ENCODE results near the gene TP53I3. TPM values are rescaled to one million over a fixed set of nuclear protein-coding genes. Genes with fewer than 3 reads are reported as not detected.

Gene TP53I3, protein sequence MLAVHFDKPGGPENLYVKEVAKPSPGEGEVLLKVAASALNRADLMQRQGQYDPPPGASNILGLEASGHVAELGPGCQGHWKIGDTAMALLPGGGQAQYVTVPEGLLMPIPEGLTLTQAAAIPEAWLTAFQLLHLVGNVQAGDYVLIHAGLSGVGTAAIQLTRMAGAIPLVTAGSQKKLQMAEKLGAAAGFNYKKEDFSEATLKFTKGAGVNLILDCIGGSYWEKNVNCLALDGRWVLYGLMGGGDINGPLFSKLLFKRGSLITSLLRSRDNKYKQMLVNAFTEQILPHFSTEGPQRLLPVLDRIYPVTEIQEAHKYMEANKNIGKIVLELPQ
- 2.7 and 3.1 TPM in 2 replicates for total RNA-seq

GRCh38 chr2:24084386-24085199, at the start of gene TP53I3:
Gene TP53I3 (minus strand): TSS chr2:24084834. CDS start chr2:24084326, 508 bp downstream.
- Mint-ChIP-seq H3K36me3 (ENCODE audit: low read depth) (peaks cover 5% of the 10 kb centered on the region), H3K9me3 (no peaks in the 10 kb centered on the region), H3K4me1 (ENCODE audit: low read depth) (peaks cover 18% of the 10 kb centered on the region), H3K27me3 (ENCODE audit: low read depth) (no peaks in the 10 kb centered on the region), H3K4me3 (ENCODE audit: low read depth) (peak within 1 kb of the TSS; percentile 84), H3K27ac (peak within 1 kb of the TSS; percentile 70)
- peak; percentile 79 for DNase-seq (ENCODE audit: low spot score)
- intact Hi-C loops (cut with micrococcal nuclease): loop anchor here (1.0 to 5.0 kb wide), 4 partner anchors 8 to 298 kb away; partner anchors contain the start of genes ATAD2B and SF3B6

DNA sequence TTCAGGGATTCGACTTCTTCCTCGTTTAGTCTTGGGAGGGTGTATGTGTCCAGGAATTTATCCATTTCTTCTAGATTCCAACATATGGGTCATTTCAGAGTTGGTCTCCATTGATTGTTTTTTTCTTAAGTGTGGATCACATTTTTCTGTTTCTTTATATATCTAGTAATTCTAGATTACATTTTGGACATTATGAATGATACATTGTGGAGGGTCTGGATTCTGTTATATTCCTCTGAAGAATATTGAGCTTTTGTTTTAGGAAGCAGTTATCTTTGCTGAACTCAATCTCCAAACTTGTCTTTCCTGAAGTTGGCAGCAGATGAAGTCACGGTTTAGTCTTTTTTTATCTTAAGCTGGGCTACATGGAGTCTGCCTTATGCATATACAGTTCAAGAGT, 47.9 kb upstream of the TP53I3 start:
- intact Hi-C loops (cut with micrococcal nuclease): no loop called here
- Mint-ChIP-seq H3K36me3 (ENCODE audit: low read depth) (no peaks in the 10 kb centered on the region), H3K27ac (no peak overlapping the region), H3K4me3 (ENCODE audit: low read depth) (no peak overlapping the region), H3K4me1 (ENCODE audit: low read depth) (no peaks in the 10 kb centered on the region), H3K9me3 (peaks cover 14% of the 10 kb centered on the region), H3K27me3 (ENCODE audit: low read depth) (peaks cover 2% of the 10 kb centered on the region)
- no peak for DNase-seq (ENCODE audit: low spot score)

GRCh38 chr2:24125956-24126355, 41.3 kb upstream of the TP53I3 start:
- no peaks in the 10 kb centered on the region for H3K9me3 Mint-ChIP-seq
- H3K4me1 Mint-ChIP-seq (ENCODE audit: low read depth): peaks cover 14% of the 10 kb centered on the region
- no peaks in the 10 kb centered on the region for H3K36me3 Mint-ChIP-seq (ENCODE audit: low read depth)
- intact Hi-C loops (cut with micrococcal nuclease): no loop called here
- H3K27me3 Mint-ChIP-seq (ENCODE audit: low read depth): peaks cover 3% of the 10 kb centered on the region
- no peak for DNase-seq (ENCODE audit: low spot score)
- no peak overlapping the region for H3K27ac Mint-ChIP-seq
- H3K4me3 Mint-ChIP-seq (ENCODE audit: low read depth): no peak overlapping the region

GRCh38 chr2:24123922-24124580, 39.4 kb upstream of the TP53I3 start:
- intact Hi-C loops (cut with micrococcal nuclease): loop anchor here (5.0 kb wide), 1 partner anchor 238 kb away; the partner anchor contains the start of gene ITSN2
- Mint-ChIP-seq H3K27me3 (ENCODE audit: low read depth) (peaks cover 1% of the 10 kb centered on the region), H3K9me3 (no peaks in the 10 kb centered on the region), H3K4me3 (ENCODE audit: low read depth) (peak overlapping the region; percentile 76), H3K27ac (peak overlapping the region; percentile 56), H3K4me1 (ENCODE audit: low read depth) (peaks cover 14% of the 10 kb centered on the region), H3K36me3 (ENCODE audit: low read depth) (no peaks in the 10 kb centered on the region)
- no peak for DNase-seq (ENCODE audit: low spot score)

GRCh38 chr2:24123195-24123921, 38.7 kb upstream of the TP53I3 start, which contains the start of the genes FAM228B and PFN4:
Gene FAM228B (plus strand): TSS chr2:24123469. CDS start chr2:24124362, 893 bp downstream.
Gene PFN4 (minus strand): TSS chr2:24123334. CDS start chr2:24122535, 799 bp downstream.
- no peaks in the 10 kb centered on the region for H3K9me3 Mint-ChIP-seq
- peaks cover 1% of the 10 kb centered on the region for H3K27me3 Mint-ChIP-seq (ENCODE audit: low read depth)
- no peaks in the 10 kb centered on the region for H3K36me3 Mint-ChIP-seq (ENCODE audit: low read depth)
- H3K4me1 Mint-ChIP-seq (ENCODE audit: low read depth): peaks cover 14% of the 10 kb centered on the region
- DNase-seq (ENCODE audit: low spot score): peak; percentile 61
- peak within 1 kb of the TSS; percentile 67 for H3K27ac Mint-ChIP-seq
- intact Hi-C loops (cut with micrococcal nuclease): loop anchor here (5.0 kb wide), 1 partner anchor 239 kb away; the partner anchor contains the start of gene ITSN2
- H3K4me3 Mint-ChIP-seq (ENCODE audit: low read depth): peak within 1 kb of the TSS; percentile 84

DNA sequence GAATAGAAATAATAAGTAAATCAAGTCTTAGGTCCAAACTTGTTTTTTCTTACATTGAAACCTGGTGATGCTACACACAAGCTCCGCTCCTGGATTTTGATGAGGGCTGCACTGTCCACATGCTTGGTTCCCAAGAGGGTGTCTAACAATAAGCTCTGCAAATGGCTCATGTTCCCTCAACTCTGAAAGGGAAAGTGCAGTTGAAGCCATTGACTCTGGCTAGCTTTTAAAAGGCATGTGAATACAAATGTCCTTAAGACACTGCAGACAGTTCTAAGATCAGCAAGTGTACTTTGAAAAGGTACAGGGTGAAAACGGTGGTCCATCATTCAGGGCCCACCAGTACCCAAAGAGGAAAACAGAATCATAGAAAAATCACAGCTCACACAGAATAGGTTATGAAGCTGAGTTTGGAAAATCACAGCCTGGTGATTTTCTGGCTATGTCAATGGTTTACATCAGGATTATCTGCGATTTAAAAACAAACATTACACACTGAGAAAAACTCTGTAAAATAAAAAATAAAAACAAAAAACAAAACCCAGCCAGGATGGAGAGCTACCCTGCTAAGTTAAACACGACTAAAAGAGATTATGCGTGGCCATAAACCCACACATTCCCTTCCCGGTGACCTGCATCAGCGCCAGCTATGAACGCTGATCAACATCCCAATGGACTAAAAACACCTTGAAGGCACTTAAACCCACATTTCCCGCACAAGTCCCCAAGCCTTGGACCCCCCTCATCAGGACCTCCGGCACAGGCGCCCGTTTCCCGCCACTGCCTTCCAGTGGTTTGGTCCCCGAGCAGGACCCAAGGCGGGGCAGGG, 37.9 kb upstream of the TP53I3 start:
- H3K9me3 Mint-ChIP-seq: no peaks in the 10 kb centered on the region
- peak overlapping the region; percentile 67 for H3K27ac Mint-ChIP-seq
- H3K4me1 Mint-ChIP-seq (ENCODE audit: low read depth): peaks cover 14% of the 10 kb centered on the region
- no peak for DNase-seq (ENCODE audit: low spot score)
- intact Hi-C loops (cut with micrococcal nuclease): loop anchor here (5.0 kb wide), 1 partner anchor 240 kb away; the partner anchor contains the start of gene ITSN2
- peak overlapping the region; percentile 84 for H3K4me3 Mint-ChIP-seq (ENCODE audit: low read depth)
- peaks cover 1% of the 10 kb centered on the region for H3K27me3 Mint-ChIP-seq (ENCODE audit: low read depth)
- no peaks in the 10 kb centered on the region for H3K36me3 Mint-ChIP-seq (ENCODE audit: low read depth)

DNA sequence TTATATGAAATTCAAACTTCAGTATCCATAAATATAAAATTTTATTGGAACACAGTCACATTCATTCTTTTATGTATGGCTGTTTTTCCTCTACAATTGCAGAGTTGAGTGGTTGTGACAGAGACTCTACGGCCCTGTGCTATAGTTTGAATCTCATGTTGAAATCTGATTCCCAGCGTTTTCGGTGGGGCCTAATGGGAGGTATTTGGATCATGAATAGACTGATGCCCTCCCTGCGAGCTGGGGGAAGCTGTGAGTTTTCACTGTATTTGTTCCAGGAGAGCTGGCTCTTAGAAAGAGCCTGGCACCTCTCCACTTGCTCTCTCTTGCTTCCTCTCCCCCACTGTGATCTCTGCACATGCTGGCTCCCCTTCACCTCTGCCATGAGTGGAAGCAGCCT, 36.8 kb upstream of the TP53I3 start:
- DNase-seq (ENCODE audit: low spot score): no peak
- intact Hi-C loops (cut with micrococcal nuclease): loop anchor here (5.0 kb wide), 1 partner anchor 241 kb away; the partner anchor contains the start of gene ITSN2
- H3K27ac Mint-ChIP-seq: no peak overlapping the region
- no peaks in the 10 kb centered on the region for H3K9me3 Mint-ChIP-seq
- H3K36me3 Mint-ChIP-seq (ENCODE audit: low read depth): no peaks in the 10 kb centered on the region
- peaks cover 14% of the 10 kb centered on the region for H3K4me1 Mint-ChIP-seq (ENCODE audit: low read depth)
- H3K4me3 Mint-ChIP-seq (ENCODE audit: low read depth): no peak overlapping the region
- H3K27me3 Mint-ChIP-seq (ENCODE audit: low read depth): peaks cover 1% of the 10 kb centered on the region

- Mint-ChIP-seq H3K27ac (no peak overlapping the region), H3K4me1 (ENCODE audit: low read depth) (peaks cover 14% of the 10 kb centered on the region), H3K36me3 (ENCODE audit: low read depth) (no peaks in the 10 kb centered on the region), H3K27me3 (ENCODE audit: low read depth) (peaks cover 1% of the 10 kb centered on the region), H3K9me3 (no peaks in the 10 kb centered on the region), H3K4me3 (ENCODE audit: low read depth) (no peak overlapping the region)
- DNase-seq (ENCODE audit: low spot score): no peak
- intact Hi-C loops (cut with micrococcal nuclease): loop anchor here (5.0 kb wide), 1 partner anchor 241 kb away; the partner anchor contains the start of gene ITSN2
Observed at GRCh38 chr2:24121066-24121465, 36.4 kb upstream of the TP53I3 start.

GRCh38 chr2:24117902-24118301, 33.3 kb upstream of the TP53I3 start:
- H3K4me1 Mint-ChIP-seq (ENCODE audit: low read depth): peaks cover 6% of the 10 kb centered on the region
- H3K36me3 Mint-ChIP-seq (ENCODE audit: low read depth): no peaks in the 10 kb centered on the region
- H3K4me3 Mint-ChIP-seq (ENCODE audit: low read depth): no peak overlapping the region
- peaks cover 1% of the 10 kb centered on the region for H3K27me3 Mint-ChIP-seq (ENCODE audit: low read depth)
- no peaks in the 10 kb centered on the region for H3K9me3 Mint-ChIP-seq
- H3K27ac Mint-ChIP-seq: no peak overlapping the region
- intact Hi-C loops (cut with micrococcal nuclease): no loop called here
- no peak for DNase-seq (ENCODE audit: low spot score)

DNA sequence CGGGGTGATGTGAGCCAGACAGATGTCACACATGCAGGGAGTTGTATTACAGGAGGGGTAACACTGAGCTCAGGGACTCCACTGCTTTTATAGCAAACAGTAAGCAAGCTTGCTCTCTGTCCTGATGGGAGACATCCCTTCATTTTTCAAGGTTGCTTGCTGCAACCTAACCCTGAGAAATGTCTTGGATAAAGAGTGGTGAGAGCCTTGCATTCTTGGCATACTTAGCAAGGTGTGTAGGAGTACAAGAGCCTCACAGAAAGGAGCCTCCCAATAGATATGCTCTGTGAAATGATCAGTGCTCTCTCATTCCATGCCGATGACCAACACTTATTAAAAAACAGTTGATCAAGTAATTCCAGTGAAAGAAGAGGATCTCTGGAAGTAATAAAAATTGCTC, 30.4 kb upstream of the TP53I3 start:
- no peak overlapping the region for H3K27ac Mint-ChIP-seq
- no peak for DNase-seq (ENCODE audit: low spot score)
- H3K27me3 Mint-ChIP-seq (ENCODE audit: low read depth): no peaks in the 10 kb centered on the region
- H3K9me3 Mint-ChIP-seq: no peaks in the 10 kb centered on the region
- no peaks in the 10 kb centered on the region for H3K4me1 Mint-ChIP-seq (ENCODE audit: low read depth)
- H3K36me3 Mint-ChIP-seq (ENCODE audit: low read depth): no peaks in the 10 kb centered on the region
- no peak overlapping the region for H3K4me3 Mint-ChIP-seq (ENCODE audit: low read depth)
- intact Hi-C loops (cut with micrococcal nuclease): no loop called here

DNA sequence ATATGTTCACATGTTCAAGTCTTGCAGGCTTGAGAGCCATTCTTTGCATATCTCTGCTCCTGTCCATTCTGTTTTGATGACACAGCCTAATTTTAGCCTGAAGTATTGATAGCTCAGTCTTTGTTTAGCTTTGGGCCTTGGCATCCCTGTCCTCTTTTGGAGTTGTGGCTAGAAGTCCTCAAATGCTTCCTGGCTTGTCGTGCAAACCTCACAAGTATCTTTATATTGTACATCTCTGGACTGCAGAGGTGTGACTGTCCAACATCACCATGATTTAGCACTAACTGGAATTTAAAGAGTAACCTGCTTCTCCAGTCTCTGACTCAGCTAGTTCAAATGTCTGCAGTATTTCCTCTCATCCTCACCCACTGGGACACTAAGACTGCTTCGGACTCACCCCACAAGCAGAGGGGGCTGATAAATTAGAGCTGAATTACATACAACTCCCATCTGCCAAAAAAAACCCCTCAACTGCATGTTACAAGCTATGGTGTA, 26.8 kb upstream of the TP53I3 start:
- no peak for DNase-seq (ENCODE audit: low spot score)

More for the DNA sequence above, 26.8 kb upstream of the TP53I3 start:
- Mint-ChIP-seq H3K27ac (no peak overlapping the region), H3K4me3 (ENCODE audit: low read depth) (no peak overlapping the region), H3K9me3 (peaks cover 21% of the 10 kb centered on the region), H3K36me3 (ENCODE audit: low read depth) (peaks cover 7% of the 10 kb centered on the region), H3K27me3 (ENCODE audit: low read depth) (peaks cover 11% of the 10 kb centered on the region), H3K4me1 (ENCODE audit: low read depth) (no peaks in the 10 kb centered on the region)
- intact Hi-C loops (cut with micrococcal nuclease): no loop called here

Measured in activated T-helper 2 cell treated with anti-CD3 and anti-CD28 coated beads, Interferon-gamma antibody, Interleukin-2, Interleukin-4, amounts not matched to agents 10 μg/mL and 5 μg/mL and 100 μg/mL, durations not matched to agents 14 hours and 24 hours and 36 hours (primary cell).